Amygdala (tissue), 56 donors: ENCODE measurements around the gene SZRD1.

Experiments
- DNase-seq, 56 donors: peaks; one replicate each; lab custom pipeline; 2025; lab: John Stamatoyannopoulos, UW

Gene SZRD1

DNA sequence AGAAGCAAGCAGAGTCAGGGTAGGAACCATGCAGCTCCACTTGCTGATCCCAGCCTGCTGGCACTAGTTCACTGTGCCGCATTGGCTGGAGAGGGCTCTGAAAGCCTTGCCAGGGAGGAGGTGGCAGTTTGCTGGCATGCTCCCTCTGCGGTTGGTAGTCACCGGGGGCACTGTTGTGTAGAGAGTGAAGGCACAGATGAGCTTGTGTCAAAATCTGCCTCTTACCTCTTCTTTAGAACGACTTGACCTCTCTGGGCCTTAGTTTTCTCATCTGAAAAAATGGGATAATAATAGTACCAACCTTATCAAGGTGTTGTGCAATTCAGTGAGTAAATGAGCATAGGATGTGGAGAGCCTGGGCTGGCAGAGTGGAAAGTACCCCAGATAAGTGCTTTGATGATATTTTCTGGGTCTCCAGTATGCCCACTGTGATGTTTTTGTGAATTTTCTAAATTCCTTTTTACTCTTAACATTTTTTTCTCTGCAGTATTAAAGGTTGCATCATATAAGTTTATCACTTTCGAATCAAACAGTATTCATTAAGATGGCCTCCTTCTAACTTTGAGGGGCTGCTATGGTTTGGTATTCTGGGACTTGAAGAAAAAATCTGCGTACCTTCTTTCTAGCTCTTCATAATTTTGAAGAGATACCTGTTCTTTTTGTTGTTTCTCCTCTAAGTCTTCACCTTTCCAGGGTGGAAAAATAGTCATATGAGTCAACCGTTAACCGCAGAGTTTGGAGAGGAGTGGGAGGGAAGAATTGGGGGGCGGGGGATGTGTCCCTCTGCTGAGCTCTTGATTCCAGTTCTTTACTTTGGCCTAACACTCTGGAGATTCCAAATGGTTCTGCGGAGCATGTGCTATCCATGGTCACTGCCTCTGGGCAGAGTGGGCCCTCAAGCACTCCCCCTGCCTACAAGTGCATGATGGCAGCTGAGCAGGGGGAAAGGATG is 26.8 kb downstream of the SZRD1 start:
- peak in 27 of 56 donors; percentile 4 to 58 (median 27) for DNase-seq

DNA sequence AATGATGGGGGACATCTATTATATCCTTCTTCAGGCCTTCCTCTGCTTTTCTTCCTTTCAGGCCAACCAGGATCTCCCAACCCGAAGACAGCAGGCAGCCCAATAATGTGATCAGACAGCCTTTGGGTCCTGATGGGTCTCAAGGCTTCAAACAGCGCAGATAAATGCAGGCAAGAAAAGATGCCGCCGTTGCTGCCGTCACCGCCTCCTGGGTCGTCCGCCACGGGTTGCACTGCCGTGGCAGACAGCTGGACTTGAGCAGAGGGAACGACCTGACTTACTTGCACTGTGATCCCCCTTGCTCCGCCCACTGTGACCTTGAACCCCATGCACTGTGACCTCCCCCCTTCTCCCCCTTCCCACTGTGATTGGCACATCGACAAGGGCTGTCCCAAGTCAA is 27.9 kb downstream of the SZRD1 start:
- no peak for DNase-seq

DNA sequence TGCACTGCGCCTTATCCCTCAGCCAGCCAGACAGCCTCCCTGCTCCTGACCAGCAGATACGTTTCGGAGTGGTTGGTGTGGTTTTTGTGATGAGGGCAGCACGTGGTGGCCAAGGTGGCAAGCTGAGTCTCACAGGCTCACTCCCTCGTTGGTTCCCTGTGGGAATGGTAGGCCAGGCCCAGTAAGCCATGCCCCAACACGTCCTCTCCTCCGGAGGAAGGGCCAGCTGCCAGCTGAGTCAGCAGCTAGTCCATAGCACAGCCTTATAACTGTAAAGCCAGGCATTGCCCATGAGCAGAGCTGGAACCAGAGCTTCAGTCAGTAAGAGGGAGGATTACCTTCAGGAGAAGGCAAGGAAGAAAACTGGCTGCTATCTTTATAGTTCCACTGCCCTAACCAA is 29.5 kb downstream of the SZRD1 start:
- DNase-seq, result peak in 2 of 56 donors; percentile 6

DNA sequence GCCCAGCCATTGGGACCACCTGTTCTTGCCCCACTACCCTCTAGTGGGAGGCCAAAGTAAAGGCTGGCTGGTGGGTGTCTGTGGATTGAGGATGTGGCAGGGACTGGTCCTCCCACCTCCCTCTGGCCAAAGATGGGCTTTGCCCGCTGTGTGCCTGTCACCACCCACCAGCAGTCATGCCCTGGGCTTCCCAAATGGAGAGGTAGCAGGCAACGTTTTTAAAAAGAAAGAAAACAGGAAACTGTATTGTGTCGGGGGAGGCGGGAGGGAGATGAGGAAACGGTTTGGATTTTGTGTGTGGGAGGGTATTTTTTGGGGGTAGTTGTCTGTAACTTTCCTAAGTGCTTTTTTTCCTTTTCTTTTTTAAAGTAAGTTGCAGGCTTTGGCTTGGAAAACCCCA is 30.1 kb downstream of the SZRD1 start:
- DNase-seq, result peak in 1 of 56 donors; percentile 25

DNA sequence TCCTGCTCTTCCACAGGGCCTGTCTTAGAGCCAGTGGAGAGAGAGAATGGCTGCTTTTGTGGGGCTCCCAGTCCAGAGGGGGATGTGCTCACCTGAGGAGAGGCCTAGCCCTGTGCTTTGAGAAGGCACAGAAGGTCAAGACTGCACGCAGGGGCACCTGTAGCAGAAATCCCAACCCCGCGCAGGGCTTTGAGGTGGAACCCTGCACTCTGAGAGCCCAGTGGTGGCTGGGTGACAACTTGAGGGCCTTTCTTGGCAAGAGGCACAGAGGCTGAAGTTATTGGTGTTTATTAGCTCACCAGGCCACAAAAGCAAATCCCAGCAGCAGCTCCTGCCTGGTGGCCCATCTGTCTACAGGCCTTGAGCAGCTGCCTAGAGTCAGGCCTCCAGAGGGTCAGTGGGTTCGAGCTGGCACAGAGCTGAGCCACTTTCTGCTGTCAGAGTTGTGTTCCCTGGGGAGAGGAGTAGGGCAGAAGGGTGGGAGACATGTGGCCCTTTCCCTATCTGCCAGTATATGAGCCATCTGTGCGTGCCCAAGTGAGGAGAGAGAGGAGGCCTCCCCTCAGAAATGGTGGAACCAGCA is 31.4 kb downstream of the SZRD1 start:
- peak in 1 of 56 donors; percentile 15 for DNase-seq

DNA sequence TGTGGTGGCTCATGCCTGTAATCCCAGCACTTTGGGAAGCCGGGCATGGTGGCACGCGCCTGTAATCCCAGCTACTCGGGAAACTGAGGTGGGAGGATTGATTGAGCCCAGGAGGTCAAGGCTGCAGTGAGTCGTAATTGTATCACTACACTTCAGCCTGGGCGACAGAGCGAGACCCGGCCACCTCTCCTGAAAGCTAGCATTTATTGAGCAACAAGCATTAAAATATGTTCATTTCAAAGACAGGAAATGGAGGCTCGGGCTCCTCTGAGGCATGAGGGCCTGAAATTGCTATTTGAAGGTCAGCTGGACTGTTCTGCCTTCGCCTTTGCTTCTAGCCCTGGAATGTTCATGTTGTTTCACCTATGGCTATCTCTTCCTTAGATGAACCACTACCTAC is 35.7 kb downstream of the SZRD1 start:
- DNase-seq, result no peak

DNA sequence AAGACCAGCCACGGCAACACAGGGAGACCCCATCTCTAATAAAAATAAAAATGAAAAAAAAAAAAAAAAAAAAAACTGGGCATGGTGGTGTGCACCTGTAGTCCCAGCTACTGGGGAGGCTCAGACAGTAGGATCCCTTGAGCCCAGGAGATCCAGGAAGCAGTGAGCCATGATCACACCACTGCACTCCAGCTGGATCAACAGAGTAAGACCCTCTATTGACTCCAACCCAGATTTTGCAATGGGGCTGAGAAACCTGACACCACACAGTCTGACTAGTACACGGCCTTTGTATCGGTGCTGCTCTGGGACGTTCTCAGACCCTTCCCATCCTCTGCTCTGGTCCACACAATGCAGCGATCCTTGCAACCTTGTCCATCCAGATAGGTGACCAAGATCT is 38.4 kb downstream of the SZRD1 start:
- no peak for DNase-seq

DNA sequence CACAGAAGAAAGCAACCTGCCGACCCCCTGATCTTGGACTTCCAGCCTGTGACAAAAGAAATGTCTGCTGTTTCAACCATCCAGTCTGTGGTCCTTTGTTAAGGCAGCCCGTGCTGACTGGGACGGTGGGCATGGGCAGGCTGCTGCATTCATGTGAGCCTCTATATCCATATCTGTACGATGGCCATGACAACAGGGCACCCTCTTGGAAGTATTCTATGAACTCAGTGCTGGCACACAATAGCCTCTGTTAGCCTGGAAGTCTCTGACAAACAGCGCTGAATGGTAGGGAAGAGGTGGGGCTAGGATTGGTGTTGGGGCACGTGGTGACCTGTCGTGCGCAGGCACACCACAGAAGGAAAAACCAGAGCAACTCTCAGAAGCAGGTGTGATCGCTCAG is 39.8 kb downstream of the SZRD1 start:
- no peak for DNase-seq

DNA sequence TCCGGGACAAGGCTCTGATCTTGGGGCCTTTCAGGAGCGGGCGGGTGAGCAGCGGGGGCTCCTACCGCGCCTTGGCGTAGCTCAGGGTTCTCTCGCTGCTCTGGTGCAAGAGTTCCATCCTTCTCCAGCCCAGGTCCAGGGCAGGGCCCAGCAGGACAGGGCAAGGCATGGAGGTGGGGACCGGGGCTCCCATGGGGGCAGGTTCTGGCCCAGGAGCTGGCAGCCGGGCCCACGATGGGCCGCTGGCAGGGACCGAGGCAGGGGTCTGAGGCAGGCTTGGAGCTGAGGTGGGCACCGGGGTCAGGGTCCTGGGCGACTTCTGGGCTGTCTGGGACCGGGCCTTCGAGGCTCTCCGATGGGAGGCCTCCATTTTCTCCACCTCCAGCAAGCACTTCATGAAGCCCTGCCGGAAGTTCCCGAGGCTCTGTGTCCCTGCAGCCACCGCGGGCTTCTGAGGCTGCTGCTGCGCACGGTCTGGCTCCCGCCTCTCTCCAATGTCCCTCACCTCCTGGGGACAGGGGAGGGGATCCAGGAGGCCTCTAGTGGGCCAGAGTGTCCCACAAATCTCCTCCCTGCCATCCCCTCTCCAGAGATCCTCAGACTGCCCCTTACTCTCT is 42.6 kb downstream of the SZRD1 start:
- no peak for DNase-seq

DNA sequence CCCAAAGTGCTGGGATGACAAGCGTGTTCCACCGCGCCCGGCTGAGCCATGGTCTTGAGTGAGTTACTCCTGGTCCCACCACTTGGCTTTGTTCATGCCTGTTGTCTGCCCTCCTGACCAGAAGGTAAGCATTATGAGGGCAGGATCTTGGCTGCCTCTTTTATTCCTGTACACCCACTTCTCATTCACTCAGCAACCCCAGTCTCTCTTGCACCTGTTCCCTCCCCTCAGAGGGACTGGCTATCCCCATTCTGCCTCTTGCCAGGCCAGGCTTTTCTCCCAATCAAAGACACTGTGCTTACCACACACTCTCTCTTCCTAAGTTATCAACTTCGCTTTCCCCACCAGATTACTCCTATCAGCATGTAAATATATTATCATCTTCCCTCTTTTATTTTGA is 43.8 kb downstream of the SZRD1 start:
- no peak for DNase-seq

DNA sequence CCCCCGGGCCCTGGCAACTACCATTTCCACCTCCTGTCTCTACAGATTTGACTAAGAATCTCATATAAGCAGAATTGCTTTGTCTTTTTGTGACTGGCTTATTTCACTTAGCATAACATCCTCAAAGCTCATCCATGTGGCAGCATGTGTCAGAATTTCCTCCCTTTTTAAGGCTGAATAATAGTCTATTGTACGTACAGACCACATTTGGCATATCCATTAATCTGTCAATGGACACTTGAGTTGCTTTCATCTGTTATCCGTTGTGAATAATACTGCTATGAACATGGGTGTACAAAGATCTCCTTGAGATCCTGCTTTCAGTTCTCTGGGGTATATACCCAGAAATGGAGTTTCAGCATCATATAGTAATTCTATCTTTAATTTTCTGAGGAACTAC is 46.1 kb downstream of the SZRD1 start:
- no peak for DNase-seq

DNA sequence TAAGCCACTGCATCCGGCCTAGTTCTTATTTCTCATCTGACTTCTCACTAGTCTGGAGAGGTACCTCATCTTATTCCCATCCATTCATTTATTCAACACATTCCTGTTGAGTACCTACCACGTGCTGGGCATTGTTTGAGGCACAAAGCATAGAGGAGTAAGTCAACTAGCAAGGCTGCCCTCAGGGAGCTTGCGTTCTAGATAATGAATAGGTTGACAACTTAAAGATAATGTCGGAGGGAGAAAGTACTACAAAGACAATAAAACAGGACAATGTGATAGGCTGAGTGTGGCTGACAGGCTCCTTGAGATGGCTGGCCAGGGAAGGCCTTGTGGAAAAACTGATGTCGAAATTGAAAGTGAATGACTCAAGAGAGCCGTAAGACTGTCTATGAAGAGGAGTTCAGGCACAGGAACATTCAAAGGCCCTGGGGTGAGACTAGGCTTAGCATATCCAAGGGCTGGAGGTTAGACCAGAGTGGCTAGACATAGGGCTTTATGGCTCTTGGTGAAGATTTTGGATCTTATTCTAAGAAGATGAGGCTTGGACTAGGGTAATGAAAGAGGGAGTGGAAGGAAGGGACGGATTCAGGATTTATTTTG is 51.9 kb downstream of the SZRD1 start:
- DNase-seq, result no peak

DNA sequence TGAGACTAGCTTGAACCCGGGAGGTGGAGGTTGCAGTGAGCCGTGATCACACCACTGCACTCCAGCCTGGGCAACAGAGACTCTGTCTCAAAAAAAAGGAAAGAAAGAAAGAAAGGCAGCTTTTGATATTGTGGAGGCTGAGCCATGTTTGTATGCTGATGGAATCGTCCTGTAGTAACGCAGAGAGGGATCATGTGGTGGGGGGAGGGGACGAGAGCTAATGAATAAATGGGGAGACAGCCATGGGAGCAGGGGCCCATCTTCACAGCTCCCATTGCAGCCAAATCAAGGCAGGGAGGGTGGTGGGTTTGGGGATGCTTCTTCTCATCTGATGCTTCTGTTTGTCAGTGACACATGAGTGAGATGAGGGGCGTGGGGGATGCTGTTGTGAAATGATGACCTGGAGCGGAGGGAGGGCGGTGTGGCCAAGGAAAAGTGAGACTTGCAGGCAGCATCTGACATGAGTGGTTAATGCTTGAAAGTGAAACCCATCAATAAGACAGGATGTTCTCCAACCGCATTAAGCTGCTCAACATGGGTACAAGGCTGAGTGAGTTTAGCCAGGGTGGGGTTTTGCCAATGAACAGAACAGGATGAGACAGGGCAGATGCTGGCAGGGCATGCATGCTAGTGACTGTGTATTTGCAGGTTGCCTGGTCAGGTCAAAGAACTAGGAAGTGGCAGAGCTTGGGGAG is 53.5 kb downstream of the SZRD1 start:
- no peak for DNase-seq

DNA sequence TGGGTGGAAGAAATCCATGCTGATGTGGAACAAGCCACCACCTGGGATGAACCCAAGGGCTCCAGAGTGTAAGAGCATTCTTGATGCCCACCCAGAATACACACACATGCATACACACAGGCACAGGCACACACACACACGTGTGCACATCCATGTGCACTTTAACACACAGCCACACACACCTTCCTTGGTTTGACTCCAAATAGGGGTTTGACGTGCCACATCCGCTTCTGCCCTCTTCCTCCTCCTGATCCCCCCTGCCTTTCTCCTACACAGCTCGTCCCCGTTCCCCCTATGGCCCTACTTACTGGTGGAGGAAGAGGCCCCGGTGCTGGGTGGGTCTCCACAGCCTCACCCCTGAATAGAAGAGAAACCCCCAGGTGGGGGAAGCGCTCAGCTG is 54.2 kb downstream of the SZRD1 start:
- no peak for DNase-seq

DNA sequence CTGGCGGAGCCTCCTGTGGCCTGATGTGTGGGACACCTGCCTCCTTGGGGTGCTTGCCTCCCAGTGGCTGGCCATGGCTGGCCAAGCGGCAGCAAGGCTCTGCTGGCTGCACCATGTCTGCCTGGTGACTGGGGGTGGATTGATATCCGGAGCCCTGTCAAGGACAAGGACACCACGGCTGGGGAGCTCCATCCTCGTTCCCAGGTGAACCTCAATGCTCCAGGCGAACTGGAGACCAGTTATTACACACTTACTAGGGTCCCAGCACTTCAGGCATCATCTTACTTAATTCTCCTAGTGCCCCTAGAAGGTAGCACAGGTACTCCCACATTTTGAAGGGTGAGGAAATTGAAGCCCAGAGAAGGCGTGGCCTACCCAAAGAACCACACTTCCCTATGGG is 55.0 kb downstream of the SZRD1 start:
- DNase-seq, result no peak

DNA sequence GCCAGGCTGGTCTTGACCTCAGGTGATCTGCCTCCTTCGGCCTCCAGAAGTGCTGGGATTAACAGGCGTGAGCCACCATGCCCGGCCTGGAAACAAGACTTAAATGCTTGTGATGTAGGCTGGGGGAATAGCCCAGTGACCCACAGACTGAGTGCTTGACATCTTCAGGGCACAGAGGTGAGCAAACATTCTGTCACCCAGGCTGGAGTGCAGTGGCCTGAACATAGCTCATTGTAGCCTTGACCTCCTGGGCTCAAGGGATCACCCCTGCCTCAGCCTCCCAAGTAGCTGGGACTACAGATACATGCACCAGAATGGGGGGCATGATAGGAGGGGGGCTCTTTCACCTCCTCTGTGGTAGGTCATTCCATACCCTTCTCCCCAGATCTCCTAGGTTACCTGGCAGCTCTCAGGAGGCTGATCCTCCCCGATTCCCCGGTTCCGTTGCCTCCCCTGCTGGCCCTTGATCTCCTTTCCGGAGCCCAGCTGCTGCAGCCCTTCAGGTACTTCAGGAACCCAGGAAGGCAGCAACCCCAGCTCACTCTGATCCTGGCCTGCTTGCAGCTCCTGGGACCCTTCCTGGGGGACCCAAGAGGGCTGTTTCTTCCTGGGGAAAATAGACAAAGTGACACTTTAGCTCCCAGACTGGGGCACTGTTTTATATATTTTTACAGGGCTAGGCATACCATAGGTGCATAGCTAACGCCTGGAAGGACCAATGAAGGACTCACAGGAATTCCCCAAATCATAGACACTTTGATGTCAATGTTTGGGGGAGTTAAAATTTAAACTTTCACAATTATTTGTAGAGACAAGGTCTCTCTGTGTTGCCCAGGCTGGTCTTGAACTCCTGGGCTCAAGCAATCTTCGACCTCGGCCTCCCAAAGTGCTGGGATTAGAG is 58.3 kb downstream of the SZRD1 start:
- no peak for DNase-seq

DNA sequence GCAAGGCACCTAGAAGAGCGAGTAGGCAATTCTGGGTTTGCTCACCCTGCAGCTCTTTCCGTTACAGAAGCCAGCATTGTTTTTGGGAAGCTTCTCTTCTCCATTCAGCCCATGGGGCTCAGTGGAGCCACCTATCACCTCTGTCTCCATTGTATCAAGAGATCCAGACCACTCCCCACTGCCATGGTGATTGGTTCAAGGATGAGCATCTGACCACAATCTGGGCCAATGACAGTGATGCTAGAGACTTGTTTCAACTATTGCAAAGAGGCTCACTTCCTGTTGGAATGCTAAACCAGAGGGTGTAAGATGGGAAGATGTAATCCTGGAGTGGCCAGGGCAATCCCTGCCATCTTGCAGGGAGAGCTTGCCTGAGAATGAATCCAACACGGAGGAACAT is 63.6 kb downstream of the SZRD1 start:
- no peak for DNase-seq

DNA sequence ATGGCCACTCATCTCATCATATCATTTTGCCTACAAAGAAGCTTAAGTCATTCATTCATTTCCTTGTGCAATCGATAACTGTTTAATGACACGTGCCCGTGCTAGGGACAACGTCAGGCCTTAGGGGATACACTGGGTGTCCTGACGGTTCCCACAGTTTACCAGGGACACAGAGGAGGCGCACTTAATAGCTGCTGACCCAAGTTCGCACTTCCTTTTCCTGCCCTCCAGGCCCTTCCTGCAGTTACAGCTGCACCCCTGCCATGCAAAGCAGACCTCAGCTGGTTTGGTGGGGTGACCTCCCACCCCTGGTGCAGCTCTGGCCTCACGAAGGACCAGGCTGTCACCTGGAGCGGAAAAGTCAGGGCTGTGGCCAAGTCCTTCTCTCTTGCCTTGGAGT is 66.0 kb downstream of the SZRD1 start:
- no peak for DNase-seq

DNA sequence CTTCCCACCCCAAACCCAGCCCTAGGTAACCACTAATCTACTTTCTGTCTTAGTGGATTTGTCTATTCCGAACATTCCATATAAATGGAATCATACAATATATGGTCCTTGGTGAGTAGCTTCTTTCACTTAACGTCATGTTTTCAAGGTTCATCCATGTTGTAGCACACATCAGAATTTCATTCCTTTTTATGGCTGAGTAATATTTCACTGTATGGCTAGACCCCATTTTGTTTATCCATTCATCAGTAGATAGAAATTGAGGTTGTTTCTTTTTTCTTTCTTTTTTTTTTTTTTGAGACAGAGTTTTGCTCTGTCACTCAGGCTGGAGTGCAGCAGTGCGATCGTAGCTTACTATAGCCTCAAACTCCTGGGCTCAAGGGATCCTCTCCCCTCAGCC is 67.0 kb downstream of the SZRD1 start:
- no peak for DNase-seq

DNA sequence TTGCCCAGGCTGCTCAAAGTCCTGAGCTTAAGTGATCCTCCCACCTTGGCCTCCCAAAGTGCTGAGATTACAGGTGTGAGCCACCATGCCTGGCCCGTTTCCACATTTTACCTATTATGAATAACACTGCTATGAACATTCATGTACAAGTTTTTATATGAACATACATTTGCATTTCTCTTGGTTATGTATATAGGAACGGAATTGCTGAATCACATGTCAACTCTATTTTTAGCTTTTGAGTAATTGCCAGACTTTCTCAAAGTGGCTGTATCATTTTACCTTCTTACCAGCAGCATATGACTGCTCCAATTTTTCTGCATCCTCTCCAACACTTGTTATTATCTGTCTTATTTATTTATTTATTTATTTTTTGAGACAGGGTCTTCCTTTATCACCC is 67.5 kb downstream of the SZRD1 start:
- no peak for DNase-seq
